OCI-LY1 (cell line): ENCODE results near the gene MRPS10.

Experiments used
- CTCF ChIP-seq: fragments of 200-600 bp; sonication (generic), shearing (Covaris generic); IDR thresholded peaks from 2 replicates; pipeline ENCODE4 v1.5.1; 2017; ENCODE audit warnings: mild to moderate bottlenecking, antibody characterized with exemption, low read length, moderate library complexity, mixed read lengths
- EZH2 ChIP-seq: fragments of 200-600 bp; sonication (generic), shearing (Covaris generic); IDR thresholded peaks from 2 replicates; pipeline ENCODE4 v1.8.0; 2017; ENCODE audit warnings: borderline replicate concordance, mixed run types, mild to moderate bottlenecking, antibody characterized with exemption, low read length, moderate library complexity, mixed read lengths

GRCh38 chr6:42264162-42264851 is 46.6 kb upstream of the MRPS10 start:
- TF ChIP-seq EZH2 (no peak), CTCF (no peak)
